Measurements from ENCODE around the gene CHRNA7.
"Not testable (repeated sequence)": the region's sequence is repeated elsewhere in the genome, so short reads cannot be mapped to it uniquely, and the experiment has no call there.

CHRNA7 gene

GRCh38 chr15:32119694-32120330 is 89.5 kb downstream of the CHRNA7 start:
- DNase-seq (ENCODE audit: low read depth, low spot score): no peak

GRCh38 chr15:32120577-32121383 is 90.5 kb downstream of the CHRNA7 start:
- DNase-seq (ENCODE audit: low read depth, low spot score): no peak

GRCh38 chr15:32121384-32121695 is 91.0 kb downstream of the CHRNA7 start:
- DNase-seq (ENCODE audit: low read depth, low spot score): no peak

- no peak for DNase-seq (ENCODE audit: low read depth, low spot score)
These were observed 91.7 kb downstream of the CHRNA7 start for GRCh38 chr15:32122013-32122412.

- no peak for DNase-seq (ENCODE audit: low read depth, low spot score)
These were observed 93.2 kb downstream of the CHRNA7 start for GRCh38 chr15:32123473-32123872.

- no peak for DNase-seq (ENCODE audit: low read depth, low spot score)
These were observed 94.4 kb downstream of the CHRNA7 start for GRCh38 chr15:32124726-32125125.

- no peak for DNase-seq (ENCODE audit: low read depth, low spot score)
These were observed 95.3 kb downstream of the CHRNA7 start for GRCh38 chr15:32125595-32125994.

GRCh38 chr15:32129815-32130214 is 99.5 kb downstream of the CHRNA7 start:
- no peak for DNase-seq (ENCODE audit: low read depth, low spot score)

GRCh38 chr15:32130823-32131222 is 100.5 kb downstream of the CHRNA7 start:
- DNase-seq (ENCODE audit: low read depth, low spot score): no peak

GRCh38 chr15:32131803-32132202 is 101.5 kb downstream of the CHRNA7 start:
- no peak for DNase-seq (ENCODE audit: low read depth, low spot score)

- no peak for DNase-seq (ENCODE audit: low read depth, low spot score)
These were observed 102.5 kb downstream of the CHRNA7 start for GRCh38 chr15:32132859-32133258.

- DNase-seq (ENCODE audit: low read depth, low spot score): no peak
These were observed 104.5 kb downstream of the CHRNA7 start for GRCh38 chr15:32134842-32135241.

- DNase-seq (ENCODE audit: low read depth, low spot score): no peak
These were observed 105.0 kb downstream of the CHRNA7 start for GRCh38 chr15:32135335-32135734.

- DNase-seq (ENCODE audit: low read depth, low spot score): not testable (repeated sequence)
These were observed 115.2 kb downstream of the CHRNA7 start for GRCh38 chr15:32145512-32145911.

GRCh38 chr15:32148833-32149555 is 118.7 kb downstream of the CHRNA7 start:
- no peak for DNase-seq (ENCODE audit: low read depth, low spot score)

GRCh38 chr15:32152574-32152973 is 122.3 kb downstream of the CHRNA7 start:
- DNase-seq (ENCODE audit: low read depth, low spot score): no peak

GRCh38 chr15:32153868-32154623 is 123.7 kb downstream of the CHRNA7 start:
- not testable (repeated sequence) for DNase-seq (ENCODE audit: low read depth, low spot score)

- DNase-seq (ENCODE audit: low read depth, low spot score): not testable (repeated sequence)
These were observed 131.8 kb downstream of the CHRNA7 start for GRCh38 chr15:32162143-32162542.

GRCh38 chr15:32164065-32164464 is 133.8 kb downstream of the CHRNA7 start:
- not testable (repeated sequence) for DNase-seq (ENCODE audit: low read depth, low spot score)

GRCh38 chr15:32164747-32165146 is 134.4 kb downstream of the CHRNA7 start:
- DNase-seq (ENCODE audit: low read depth, low spot score): not testable (repeated sequence)

GRCh38 chr15:32165775-32166174 is 135.5 kb downstream of the CHRNA7 start:
- DNase-seq (ENCODE audit: low read depth, low spot score): not testable (repeated sequence)

- not testable (repeated sequence) for DNase-seq (ENCODE audit: low read depth, low spot score)
These were observed 136.0 kb downstream of the CHRNA7 start for GRCh38 chr15:32166270-32166669.
